Left renal pelvis (tissue), 4 donors: Measurements from ENCODE around the gene MICALL1. TPM values are rescaled to one million over a fixed set of nuclear protein-coding genes. Genes with fewer than 3 reads are reported as not detected.

Experiments
- DNase-seq, 4 donors: peaks; one replicate each; pipeline ENCODE4 v3.0.0-alpha.2; 2013; ENCODE audit warnings: low read depth in 4 of 4, low spot score in 3 of 4
- polyA plus RNA-seq, 4 donors: library from polyadenylated mRNA; unstranded; fragments of 120-200 nt; gene quantifications; one replicate each; pipeline ENCODE4 v1.2.1, GENCODE V29; 2013; ENCODE audit not compliant: insufficient read length in 4 of 4

Gene MICALL1
- polyA plus RNA-seq = 10 to 100 TPM; 17.4 to 28.2 (median 25.2) TPM

DNA sequence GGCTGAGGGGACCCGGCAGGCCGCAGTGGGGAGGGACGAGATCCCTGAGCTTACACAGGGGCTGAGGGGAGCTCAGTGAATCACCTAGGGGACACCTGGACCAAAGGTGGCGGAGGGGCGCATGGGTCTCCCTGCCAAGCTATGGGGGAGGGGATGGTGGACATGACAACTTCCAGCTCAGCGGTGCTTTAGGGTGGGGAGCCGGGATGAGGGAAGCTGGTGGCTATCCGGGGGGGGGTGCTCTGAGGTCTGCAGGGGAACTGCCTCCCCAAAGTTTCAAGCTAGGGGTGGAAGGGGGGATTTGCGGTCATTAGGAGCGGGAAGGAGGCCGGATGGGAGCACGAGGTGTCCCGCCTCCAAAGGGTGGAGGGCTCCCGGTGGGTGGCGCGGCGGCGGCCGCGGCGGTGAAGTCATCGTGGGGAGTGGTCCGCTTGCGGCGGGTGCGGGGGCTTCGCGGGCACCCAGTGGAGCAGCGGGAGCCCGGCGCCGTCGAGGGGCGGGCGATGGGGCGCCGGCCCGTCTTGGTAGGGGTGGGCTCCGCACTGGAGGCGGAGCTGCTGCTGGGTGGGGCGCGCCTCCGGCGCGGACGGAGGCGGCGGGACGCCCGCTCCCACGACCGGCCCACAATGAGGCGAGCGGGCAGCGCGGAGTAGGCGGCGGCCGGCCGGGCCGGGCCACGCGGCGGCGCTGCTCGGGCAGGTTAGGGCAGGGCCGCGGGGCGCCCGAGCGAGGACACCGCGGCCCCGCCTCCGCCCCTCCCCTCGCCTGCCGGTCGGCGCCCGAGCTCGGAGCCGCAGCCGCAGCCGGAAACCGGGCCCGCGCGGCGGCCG, at the start of gene MICALL1:
Gene MICALL1, plus strand, starts transcription at position 764 of the 830 bp plus-strand sequence. CDS start 126 bp downstream, outside the sequence.
- DNase-seq = no peak

DNA sequence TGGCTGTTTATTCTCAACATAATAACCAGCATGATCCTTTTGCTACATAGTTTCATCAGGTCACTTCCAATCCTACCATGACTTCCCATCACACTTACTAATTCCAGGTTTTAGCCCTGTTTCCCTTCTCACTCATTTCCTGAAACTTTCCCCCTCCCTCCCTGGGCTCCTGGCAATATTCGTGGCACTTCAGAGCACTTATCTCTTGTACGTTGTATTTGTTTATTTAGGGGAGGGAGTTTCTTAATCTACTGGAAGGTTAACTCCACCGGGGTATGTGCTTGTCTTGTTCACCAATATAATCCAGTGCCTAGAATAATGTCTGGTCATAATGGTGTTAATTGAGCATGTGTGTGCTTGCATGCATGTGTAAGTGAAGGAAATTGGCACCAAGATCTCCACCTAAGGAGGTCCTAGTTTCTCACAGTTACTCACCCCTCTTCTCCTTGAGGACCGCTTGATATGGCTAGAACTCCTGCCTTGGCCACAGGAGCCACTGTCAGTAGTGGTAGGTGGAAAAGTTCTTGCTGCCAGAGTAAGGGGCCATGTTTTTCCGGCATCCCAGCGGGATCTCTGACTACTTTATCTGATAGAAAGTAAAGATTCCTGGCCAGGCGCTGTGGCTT, 45.2 kb upstream of the MICALL1 start:
- no peak for DNase-seq

- DNase-seq = no peak
Observed at GRCh38 chr22:37862570-37863325, 43.3 kb upstream of the MICALL1 start.

- no peak for DNase-seq
Observed at GRCh38 chr22:37865510-37865909, 40.6 kb upstream of the MICALL1 start.

DNA sequence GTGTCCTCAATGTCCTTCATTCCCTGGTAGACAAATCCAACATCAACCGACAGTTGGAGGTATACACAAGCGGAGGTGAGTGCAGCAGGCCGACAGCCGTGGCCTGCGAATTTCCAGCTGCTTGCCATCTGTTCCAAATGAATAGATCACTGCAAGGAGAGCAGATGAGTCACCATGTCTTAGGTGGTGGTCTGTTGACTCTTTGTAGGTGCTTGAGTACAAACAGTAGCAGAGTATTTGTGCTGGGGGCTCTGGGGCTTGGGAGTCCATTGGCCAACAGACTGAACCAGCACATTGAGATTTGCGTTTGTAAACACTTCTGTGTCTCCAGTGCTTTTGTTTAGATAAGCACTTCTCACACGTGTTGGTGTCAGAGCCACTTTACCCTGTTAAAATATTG, 35.8 kb upstream of the MICALL1 start:
- DNase-seq = no peak

DNA sequence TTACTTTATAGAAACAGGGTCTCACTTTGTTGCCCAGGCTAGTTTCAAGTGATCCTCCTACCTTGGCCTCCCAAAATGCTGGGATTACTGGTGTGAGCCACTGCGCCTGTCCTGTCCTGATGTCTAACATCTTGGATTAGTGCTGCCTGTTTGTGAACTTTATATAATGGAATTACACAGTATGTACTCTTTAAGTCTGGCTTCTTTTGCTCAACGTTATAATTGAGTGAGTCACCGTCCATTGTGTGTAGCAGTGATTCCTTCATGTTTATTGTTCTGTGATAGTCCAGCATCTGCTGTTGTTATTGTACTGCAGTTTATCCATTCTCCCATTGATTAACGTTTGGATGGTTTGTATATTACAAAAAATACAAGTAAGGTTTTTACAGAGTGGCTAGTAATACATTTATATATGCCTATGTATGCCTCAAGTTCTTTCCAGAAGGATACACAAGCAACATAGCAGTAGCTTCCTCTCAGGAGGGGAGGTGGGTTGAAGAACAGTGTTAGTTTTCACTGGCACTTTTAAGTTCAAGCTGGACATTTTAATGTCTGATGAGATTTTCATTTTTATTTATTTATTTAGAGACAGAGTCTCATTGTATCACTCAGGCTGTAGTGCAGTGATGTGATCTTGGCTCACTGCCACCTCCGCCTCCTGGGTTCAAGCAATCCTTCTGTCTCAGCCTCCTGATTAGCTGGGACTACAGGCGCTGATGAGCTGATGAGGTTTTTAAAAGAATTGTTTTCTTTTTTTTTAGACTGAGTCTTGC, 25.2 kb upstream of the MICALL1 start:
- DNase-seq = no peak

GRCh38 chr22:37884420-37884819, 21.7 kb upstream of the MICALL1 start:
- peak in 2 of 4 donors; percentile 66 for DNase-seq

DNA sequence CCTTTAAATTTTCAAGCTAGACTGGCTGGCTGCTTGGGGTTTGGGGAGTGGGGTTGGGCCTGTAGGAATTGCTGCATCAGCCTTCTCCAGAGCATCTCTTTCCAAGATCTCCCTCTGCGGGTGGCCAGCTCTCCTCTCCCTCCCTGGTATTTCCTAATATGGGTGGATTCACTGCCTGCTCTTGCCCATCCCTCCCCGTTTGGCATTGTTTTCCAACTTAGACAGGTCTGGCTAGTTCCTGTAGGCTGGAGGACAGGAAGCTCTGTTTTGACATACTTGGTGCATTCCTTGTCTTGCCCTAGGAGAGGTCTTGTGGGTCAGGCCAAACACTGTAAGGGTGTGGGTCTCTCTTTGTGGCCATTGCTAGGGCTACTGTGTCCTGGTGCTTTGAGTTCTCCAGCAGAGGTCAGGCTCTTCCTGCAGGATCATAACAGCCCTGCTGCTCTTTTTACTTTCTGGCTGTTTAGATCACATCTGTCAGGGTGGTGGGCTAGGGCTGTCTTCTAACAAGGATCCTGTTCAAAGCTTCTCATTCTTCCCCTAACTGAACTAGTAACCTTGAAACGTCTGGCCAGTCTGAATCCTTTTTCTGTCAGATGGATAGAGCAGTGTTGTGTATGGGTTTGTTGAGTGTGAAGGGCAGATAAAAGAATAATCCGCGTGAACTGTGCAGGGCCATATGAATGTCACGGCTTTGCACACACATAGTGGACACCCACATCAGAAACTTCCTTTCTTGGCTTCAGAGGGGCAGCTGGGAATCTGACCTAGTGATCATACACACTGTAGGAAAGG, 18.3 kb upstream of the MICALL1 start:
- no peak for DNase-seq

GRCh38 chr22:37891926-37892325, 14.2 kb upstream of the MICALL1 start:
- DNase-seq = no peak

DNA sequence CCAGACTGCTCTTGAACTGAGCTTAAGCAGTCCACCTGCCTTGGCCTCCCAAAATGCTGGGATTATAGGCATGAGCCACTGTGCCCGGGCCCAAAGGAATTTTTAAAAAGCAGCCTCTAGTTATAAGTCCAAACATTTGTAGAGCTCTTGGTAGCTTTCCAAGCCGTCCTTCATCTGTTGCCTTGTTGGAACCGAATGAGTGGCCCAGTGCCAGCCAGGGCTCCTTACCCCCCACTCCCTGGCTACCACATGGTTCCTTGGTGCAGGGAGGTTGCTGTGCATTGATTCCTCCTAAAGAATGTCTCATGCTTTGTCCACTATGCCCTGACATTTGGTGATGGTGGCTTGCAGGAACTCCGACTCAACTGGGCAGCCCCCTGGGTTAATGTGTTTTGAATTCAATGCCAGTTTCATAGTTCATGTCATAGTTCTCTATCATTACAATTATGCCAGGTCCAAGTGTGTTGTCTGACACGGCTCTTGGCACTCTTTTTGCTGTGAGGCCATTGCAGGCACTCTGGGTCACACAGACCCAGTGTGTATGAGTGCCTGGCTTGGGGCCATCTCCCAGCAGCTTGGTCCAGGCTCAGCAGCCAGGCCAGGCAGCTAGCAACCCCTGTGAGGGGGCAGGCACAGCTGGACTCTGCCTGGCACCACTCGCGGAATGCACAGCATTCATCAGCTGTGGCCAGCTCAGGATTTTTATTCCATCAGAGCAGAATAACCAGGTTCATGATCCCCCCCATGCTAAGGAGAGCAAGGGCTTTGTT, 13.3 kb upstream of the MICALL1 start:
- DNase-seq = no peak

GRCh38 chr22:37893583-37893983, 12.5 kb upstream of the MICALL1 start:
- no peak for DNase-seq

DNA sequence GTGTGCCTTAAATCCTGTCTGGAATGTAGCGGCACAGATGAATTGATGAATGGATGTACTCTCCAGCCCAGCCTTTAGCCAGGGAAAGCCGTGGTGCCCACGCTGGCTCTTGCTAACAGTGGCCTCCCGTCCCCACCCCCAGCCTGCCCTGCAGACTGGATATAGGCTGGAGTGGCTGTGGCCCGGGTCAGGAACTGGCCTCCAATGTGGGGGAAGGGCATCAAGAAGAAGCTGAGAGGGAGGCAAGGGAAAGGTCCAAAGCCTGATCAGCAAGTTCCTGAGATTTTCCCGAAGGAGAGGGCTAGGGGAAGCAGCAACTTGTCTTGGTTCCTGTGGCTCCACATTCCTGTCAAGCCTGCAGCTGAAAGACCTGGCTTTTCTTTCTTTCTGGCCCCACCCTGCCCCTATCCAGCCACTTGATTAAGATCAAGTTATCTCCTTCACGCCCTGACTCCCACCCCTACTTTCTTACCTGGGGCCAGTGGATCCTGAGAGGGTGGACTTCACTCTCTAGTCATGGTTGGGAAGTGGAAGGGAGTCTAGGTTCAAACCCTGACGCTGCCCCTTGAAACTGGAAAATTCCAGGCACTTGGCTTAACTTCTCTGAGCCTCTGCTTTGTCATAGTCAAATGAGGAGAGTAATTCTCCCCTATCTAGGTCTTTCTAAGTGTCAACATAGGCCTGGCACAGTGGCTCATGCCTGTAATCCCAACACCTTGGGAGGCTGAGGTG, 11.0 kb upstream of the MICALL1 start:
- DNase-seq = no peak

DNA sequence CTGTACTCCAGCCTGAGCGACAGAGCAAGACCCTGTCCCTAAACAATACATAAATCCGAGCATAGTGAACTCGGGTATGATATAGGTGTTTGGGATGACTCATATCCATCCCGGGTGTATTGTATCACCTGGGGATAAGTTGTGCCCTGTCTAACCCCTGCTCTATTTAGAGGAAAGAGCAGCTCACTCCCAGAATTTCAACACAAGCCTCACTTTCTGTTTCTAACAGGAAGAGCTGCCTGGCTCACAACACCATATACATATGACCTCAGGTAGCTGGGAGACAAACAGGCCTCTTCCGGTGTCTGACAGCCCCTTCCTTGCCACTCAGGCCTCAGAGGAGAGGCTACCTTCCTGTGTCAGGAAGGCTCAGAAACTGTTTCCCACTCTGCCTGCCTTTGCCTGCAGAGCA, 9.9 kb upstream of the MICALL1 start:
- no peak for DNase-seq

DNA sequence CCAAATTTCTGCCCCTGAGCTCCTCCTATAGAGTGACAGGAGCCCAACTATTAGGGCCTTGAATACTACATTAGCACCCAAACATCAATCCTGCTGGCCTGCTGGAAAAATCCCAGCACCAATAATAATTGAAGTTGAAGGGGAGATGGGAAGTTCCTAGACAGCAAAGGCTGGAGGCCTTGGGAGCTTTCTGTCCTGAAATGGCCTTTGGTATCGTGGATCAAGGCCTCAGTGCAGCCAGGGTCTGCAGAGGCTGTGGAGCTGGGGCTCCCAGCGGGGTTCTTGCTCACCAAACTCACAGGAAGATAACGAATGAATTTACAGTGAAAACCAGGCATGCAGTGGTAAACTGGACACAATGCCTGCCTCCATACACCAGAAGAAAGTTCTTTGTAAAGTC, 9.2 kb upstream of the MICALL1 start:
- DNase-seq = no peak

DNA sequence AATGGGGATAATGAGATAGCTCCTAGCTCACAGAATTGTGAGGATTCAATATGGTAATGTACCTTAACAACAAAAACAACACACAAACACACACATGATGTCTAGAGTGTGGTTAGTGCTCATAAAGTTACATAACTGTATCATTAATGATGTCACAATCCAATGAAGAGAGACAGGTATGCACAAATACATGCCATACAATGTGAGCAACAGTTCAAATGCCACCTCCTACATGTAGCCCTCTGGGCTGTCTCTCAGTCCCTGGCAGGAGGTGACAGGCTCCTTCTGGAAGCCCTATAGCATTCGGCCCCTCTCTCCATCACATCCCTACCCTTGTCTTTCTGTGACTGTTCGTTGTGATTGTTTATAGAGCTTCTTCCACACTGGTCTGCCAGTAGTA, 8.3 kb upstream of the MICALL1 start:
- DNase-seq = no peak

GRCh38 chr22:37898441-37899181, 7.5 kb upstream of the MICALL1 start:
- DNase-seq = no peak
